SU-DHL-6 (cell line): ENCODE measurements around the gene EXPH5.

Experiments used
- CTCF ChIP-seq: fragments of 200-600 bp; sonication (generic); IDR thresholded peaks from one replicate; pipeline ENCODE4 v1.5.1; 2017; ENCODE audit warnings: antibody characterized with exemption, mild to moderate bottlenecking, low read length, moderate library complexity; ENCODE audit not compliant: insufficient read depth, poor library complexity, severe bottlenecking
- EZH2phosphoT487 ChIP-seq: fragments of 200-600 bp; sonication (generic), shearing (Covaris generic); conservative IDR thresholded peaks from 2 replicates; pipeline ENCODE4 v1.6.1; 2018; ENCODE audit warnings: mild to moderate bottlenecking, antibody characterized with exemption, low read length, moderate library complexity, mixed read lengths

GRCh38 chr11:108538502-108538901, 55.1 kb downstream of the EXPH5 start:
- no peak for TF ChIP-seq CTCF
- TF ChIP-seq EZH2phosphoT487: no peak
